B cell (primary cell): ENCODE measurements around the gene CAMK2D. TPM values are rescaled to one million over a fixed set of nuclear protein-coding genes. Genes with fewer than 3 reads are reported as not detected.

ENCODE experiments used
- ATAC-seq: fragments of 200-7000 bp; cut with Tn5 transposase; one replicate; pipeline ENCODE4 v1.10.0; 2021; ENCODE audit warnings: low read depth, mild to moderate bottlenecking, moderate number of reproducible peaks, moderate library complexity
- CTCF ChIA-PET: fragments of 350-600 bp; sonication (Branson Sonifier 250); formaldehyde crosslinking; loops from one replicate; lab custom pipeline; 2021; ENCODE audit warnings: antibody characterized with exemption, inconsistent platforms; lab: Charles Lee
- POLR2A ChIA-PET: fragments of 350-600 bp; sonication (Branson Sonifier 250); formaldehyde crosslinking; loops from one replicate; lab custom pipeline; 2021; ENCODE audit warnings: antibody characterized with exemption; lab: Charles Lee
- DNase-seq: peaks from one replicate; pipeline ENCODE4 v3.0.0; 2013
- H2AFZ ChIP-seq: 2 replicates; pipeline ENCODE4 v1.6.1; 2012; ENCODE audit warnings: mild to moderate bottlenecking, low read depth, low read length; ENCODE audit not compliant: insufficient read depth, poor library complexity, severe bottlenecking
- H3K27ac ChIP-seq, 2 donors: 1 replicate in 1 of 2; 2 replicates in 1 of 2; pipeline ENCODE4 v1.5.1; 2012 to 2013; ENCODE audit warnings: low read length in 2 of 2, mild to moderate bottlenecking in 2 of 2, moderate library complexity in 1 of 2
- H3K27me3 ChIP-seq, 4 experiments: fragments of 200-600 bp in 1 of 4; sonication (generic) in 1 of 4; replicated peaks in 1 of 4; 1 replicate in 2 of 4; 2 replicates in 2 of 4; pipeline versions ENCODE4 v1.6.1 to v1.7.0; 2013 to 2016; ENCODE audit warnings: low read length in 3 of 4, mild to moderate bottlenecking in 2 of 4, mixed read lengths in 1 of 4, moderate library complexity in 1 of 4; ENCODE audit not compliant: insufficient read depth in 4 of 4, control insufficient read depth in 3 of 4; ENCODE audit errors: control extremely low read depth in 1 of 4
- H3K36me3 ChIP-seq, 2 experiments: replicated peaks in 1 of 2; 1 replicate in 1 of 2; 2 replicates in 1 of 2; pipeline versions ENCODE4 v1.6.1 to v1.7.1; 2013; ENCODE audit warnings: low read length in 1 of 2; ENCODE audit not compliant: insufficient read depth in 2 of 2, control insufficient read depth in 1 of 2; ENCODE audit errors: control extremely low read depth in 1 of 2, extremely low read depth in 1 of 2
- H3K4me1 ChIP-seq, 2 donors: fragments of 200-600 bp in 1 of 2; sonication (generic) in 1 of 2; 1 replicate in 1 of 2; 2 replicates in 1 of 2; pipeline versions ENCODE4 v1.5.1 to v1.6.1; 2013 to 2017; ENCODE audit warnings: low read length in 2 of 2; ENCODE audit not compliant: control insufficient read depth in 2 of 2, insufficient read depth in 2 of 2
- H3K4me2 ChIP-seq: replicated peaks from 2 replicates; pipeline ENCODE3; 2012; ENCODE audit warnings: mild to moderate bottlenecking, low read depth, low read length; ENCODE audit not compliant: poor library complexity, severe bottlenecking
- H3K4me3 ChIP-seq, 5 experiments: fragments of 200-600 bp in 1 of 5; sonication (generic) in 1 of 5; 1 replicate in 3 of 5; 2 replicates in 2 of 5; pipeline versions ENCODE4 v1.5.1 to v1.7.0; 2011 to 2016; ENCODE audit warnings: low read length in 4 of 5, mild to moderate bottlenecking in 4 of 5, low read depth in 2 of 5, control low read depth in 1 of 5, moderate library complexity in 1 of 5; ENCODE audit not compliant: insufficient read depth in 1 of 5; ENCODE audit errors: control extremely low read depth in 1 of 5, extremely low read depth in 1 of 5
- H3K79me2 ChIP-seq: fragments of 200-600 bp; sonication (generic); one replicate; pipeline ENCODE4 v1.6.0; 2016; ENCODE audit warnings: low read length; ENCODE audit not compliant: control insufficient read depth, insufficient read depth
- H3K9ac ChIP-seq: fragments of 200-600 bp; sonication (generic); 2 replicates; pipeline ENCODE4 v1.6.1; 2017; ENCODE audit warnings: mild to moderate bottlenecking, low read length, moderate library complexity
- H3K9me3 ChIP-seq, 3 donors: one replicate each; pipeline versions ENCODE4 v1.6.1 to v1.7.1; 2013; ENCODE audit warnings: low read length in 2 of 3; ENCODE audit not compliant: control insufficient read depth in 2 of 3, insufficient read depth in 1 of 3; ENCODE audit errors: control extremely low read depth in 1 of 3
- H4K20me1 ChIP-seq: 2 replicates; pipeline ENCODE4 v1.6.0; 2012; ENCODE audit warnings: mild to moderate bottlenecking, low read length; ENCODE audit not compliant: insufficient read depth, control insufficient read depth, poor library complexity, severe bottlenecking
- H3K27ac Mint-ChIP-seq: one replicate; pipeline ENCODE4 v1.8.0; 2021; ENCODE audit warnings: mixed read lengths
- H3K27me3 Mint-ChIP-seq: one replicate; pipeline ENCODE4 v1.8.0; 2021; ENCODE audit warnings: mixed read lengths
- H3K4me1 Mint-ChIP-seq: one replicate; pipeline ENCODE4 v1.8.0; 2021; ENCODE audit warnings: mixed read lengths
- H3K4me3 Mint-ChIP-seq: one replicate; pipeline ENCODE4 v1.8.0; 2021; ENCODE audit warnings: mixed read lengths
- H3K9me3 Mint-ChIP-seq: one replicate; pipeline ENCODE4 v1.8.0; 2022; ENCODE audit warnings: mixed read lengths; ENCODE audit not compliant: insufficient read depth
- EZH2 ChIP-seq: IDR thresholded peaks from 2 replicates; pipeline ENCODE4 v1.6.1; 2012; ENCODE audit warnings: borderline replicate concordance, low read depth, mild to moderate bottlenecking, moderate library complexity, low read length; ENCODE audit not compliant: insufficient read depth, poor library complexity, severe bottlenecking
- WGBS: methylation state at CpG from one replicate; pipeline ENCODE4 v1.1.5; 2013; ENCODE audit warnings: missing lambda C conversion rate; ENCODE audit not compliant: insufficient coverage; 5-methylcytosine and 5-hydroxymethylcytosine counted together
- intact Hi-C: fragments of 100-400 bp; cut with micrococcal nuclease; formaldehyde crosslinking; loops from one replicate; pipeline ENCODE4 v1.10.0; 2022
- polyA plus RNA-seq: library from polyadenylated mRNA; depleted of rRNA; stranded (reverse); fragments of >200 nt; gene quantifications from 2 replicates; pipeline ENCODE4 v1.2.3, GENCODE V29; 2012
- total RNA-seq, 2 donors: library from RNA; stranded (reverse); fragments of 120-200 nt in 1 of 2; gene quantifications; 1 replicate in 1 of 2; 2 replicates in 1 of 2; pipeline versions ENCODE4 v1.2.3 to v1.2.4, GENCODE V29; 2013 to 2022
- TF ChIP-seq, protein P1 (sequence below): fragments of 200-600 bp; IDR thresholded peaks from one replicate; pipeline ENCODE4 v1.8.0; 2022; ENCODE audit warnings: antibody characterized with exemption, mild to moderate bottlenecking

Gene CAMK2D
- total and polyA plus RNA-seq, 2 donors (not counting 1 experiment from before 2014, with no cell fraction given): 26.3 to 57.0 TPM

DNA sequence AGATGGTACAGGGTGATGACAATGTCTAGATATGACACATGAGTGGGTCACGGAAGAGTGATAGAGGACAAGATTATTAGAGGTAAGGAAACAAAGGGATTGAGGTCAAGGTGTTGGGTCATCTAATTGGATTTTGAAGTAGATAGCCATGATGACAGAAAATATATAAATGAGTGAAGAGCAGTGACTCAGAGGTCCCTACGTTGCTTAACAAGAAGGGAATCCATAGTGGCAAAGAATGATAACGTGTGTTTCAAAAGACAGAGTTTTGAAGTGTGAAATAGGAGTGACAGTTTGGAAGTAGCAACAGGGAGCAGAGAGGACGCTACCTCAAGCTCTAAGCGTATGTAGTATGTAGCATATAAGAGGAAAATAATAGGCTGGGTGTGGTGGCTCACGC, 22.2 kb upstream of the CAMK2D start:
- Mint-ChIP-seq H3K4me3 (no peak overlapping the region), H3K27ac (no peak overlapping the region), H3K4me1 (no peaks in the 10 kb centered on the region), H3K27me3 (peaks cover 5% of the 10 kb centered on the region), H3K9me3 (no peaks in the 10 kb centered on the region)
- 95% methylated on average over 4 of the region's 6 CpGs for WGBS
- Histone ChIP-seq H3K27me3 (peaks cover 0 to under 1% (median 0%) of the 10 kb centered on the region in 4 experiments), H3K4me2 (no peak overlapping the region), H3K36me3 (no peaks in the 10 kb centered on the region), H3K4me3 (no peak overlapping the region), H4K20me1 (no peaks in the 10 kb centered on the region), H3K9me3 (no peaks in the 10 kb centered on the region), H3K79me2 (no peaks in the 10 kb centered on the region), H3K4me1 (peaks cover 0 to 3% of the 10 kb centered on the region in 2 donors), H3K9ac (no peak overlapping the region), H2AFZ (no peak overlapping the region), H3K27ac (no peak overlapping the region)
- intact Hi-C loops: loop anchor here (5.0 kb wide), 1 partner anchor 124 kb away; no protein-coding TSS in a partner anchor
- CTCF ChIA-PET: interaction anchor here (1.3 to 1.5 kb wide), 3 partner anchors 15 to 83 kb away, joined by 3 to 5 read pairs (median 3); no protein-coding TSS in a partner anchor
- POLR2A ChIA-PET: no interaction called here
- DNase-seq (no peak), ATAC-seq (no peak)
- TF ChIP-seq EZH2: no peak
- TF ChIP-seq, protein P1, sequence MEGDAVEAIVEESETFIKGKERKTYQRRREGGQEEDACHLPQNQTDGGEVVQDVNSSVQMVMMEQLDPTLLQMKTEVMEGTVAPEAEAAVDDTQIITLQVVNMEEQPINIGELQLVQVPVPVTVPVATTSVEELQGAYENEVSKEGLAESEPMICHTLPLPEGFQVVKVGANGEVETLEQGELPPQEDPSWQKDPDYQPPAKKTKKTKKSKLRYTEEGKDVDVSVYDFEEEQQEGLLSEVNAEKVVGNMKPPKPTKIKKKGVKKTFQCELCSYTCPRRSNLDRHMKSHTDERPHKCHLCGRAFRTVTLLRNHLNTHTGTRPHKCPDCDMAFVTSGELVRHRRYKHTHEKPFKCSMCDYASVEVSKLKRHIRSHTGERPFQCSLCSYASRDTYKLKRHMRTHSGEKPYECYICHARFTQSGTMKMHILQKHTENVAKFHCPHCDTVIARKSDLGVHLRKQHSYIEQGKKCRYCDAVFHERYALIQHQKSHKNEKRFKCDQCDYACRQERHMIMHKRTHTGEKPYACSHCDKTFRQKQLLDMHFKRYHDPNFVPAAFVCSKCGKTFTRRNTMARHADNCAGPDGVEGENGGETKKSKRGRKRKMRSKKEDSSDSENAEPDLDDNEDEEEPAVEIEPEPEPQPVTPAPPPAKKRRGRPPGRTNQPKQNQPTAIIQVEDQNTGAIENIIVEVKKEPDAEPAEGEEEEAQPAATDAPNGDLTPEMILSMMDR: no peak

DNA sequence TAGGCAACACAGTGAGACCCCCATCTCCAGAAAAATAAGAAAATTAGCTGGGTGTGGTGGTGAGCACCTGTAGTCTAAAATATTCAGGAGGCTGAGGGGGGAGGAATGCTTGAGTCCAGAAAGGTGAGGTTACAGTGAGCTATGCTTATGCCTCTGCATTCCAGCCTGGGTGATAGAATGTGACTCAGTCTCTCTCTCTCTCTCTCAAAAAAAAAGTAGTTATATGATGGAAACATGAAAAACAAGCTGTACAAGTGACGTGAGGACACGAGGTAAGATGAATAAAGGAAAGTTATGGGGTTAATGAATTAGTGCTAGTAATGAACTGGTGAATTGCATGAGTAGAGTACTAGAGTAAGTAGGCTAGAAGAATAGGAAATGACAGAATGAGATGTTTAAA, 21.8 kb upstream of the CAMK2D start:
- intact Hi-C loops: loop anchor here (5.0 kb wide), 1 partner anchor 124 kb away; no protein-coding TSS in a partner anchor
- ATAC-seq: no peak
- Histone ChIP-seq H3K4me1 (no peaks in the 10 kb centered on the region), H3K9me3 (no peaks in the 10 kb centered on the region), H3K4me2 (no peak overlapping the region), H3K27me3 (peaks cover 0 to 3% (median 1%) of the 10 kb centered on the region in 4 experiments), H3K79me2 (no peaks in the 10 kb centered on the region), H2AFZ (no peak overlapping the region), H3K27ac (no peak overlapping the region), H4K20me1 (no peaks in the 10 kb centered on the region), H3K9ac (no peak overlapping the region), H3K36me3 (no peaks in the 10 kb centered on the region), H3K4me3 (no peak overlapping the region)
- no peak overlapping the region for H3K4me3 Mint-ChIP-seq
- no peak overlapping the region for H3K27ac Mint-ChIP-seq
- POLR2A ChIA-PET: no interaction called here
- DNase-seq: no peak
- no peaks in the 10 kb centered on the region for H3K4me1 Mint-ChIP-seq
- TF ChIP-seq, protein P1: no peak
- no peak for TF ChIP-seq EZH2
- H3K27me3 Mint-ChIP-seq: peaks cover 8% of the 10 kb centered on the region
- H3K9me3 Mint-ChIP-seq: no peaks in the 10 kb centered on the region
- CTCF ChIA-PET: interaction anchor here (1.3 to 1.5 kb wide), 3 partner anchors 15 to 84 kb away, joined by 3 to 5 read pairs (median 3); no protein-coding TSS in a partner anchor
- WGBS: 97% methylated on average over 2 of the region's 2 CpGs
